IMR-90 (cell line): ENCODE results near the gene HSD17B3. TPM values are rescaled to one million over a fixed set of nuclear protein-coding genes. Genes with fewer than 3 reads are reported as not detected.

ENCODE experiments used
- microRNA-seq, 2 experiments: library from miRNA; stranded (forward) in 1 of 2; unstranded in 1 of 2; fragments of 10-50 nt in 1 of 2; fragments of <30 nt in 1 of 2; gene quantifications in 1 of 2; microRNA quantifications in 1 of 2; one replicate each; pipeline versions ENCODE3 to v1.1.0; 2013 to 2020; ENCODE audit not compliant: insufficient read depth in 1 of 2, insufficient read length in 1 of 2, unreplicated experiment in 1 of 2
- polyA plus RNA-seq, 3 experiments: library from polyadenylated mRNA; depleted of rRNA; stranded (reverse); fragments of >200 nt; gene quantifications; 2 replicates each; pipeline ENCODE4 v1.2.3, GENCODE V29; 2012; ENCODE audit warnings: low replicate concordance in 1 of 3
- small RNA-seq, 5 experiments: library from RNA; depleted of rRNA; stranded (forward); fragments of <200 nt; gene quantifications; one replicate each; pipeline ENCODE3, GENCODE V24; 2012
- total RNA-seq: library from RNA; depleted of rRNA; stranded (reverse); fragments of >200 nt; gene quantifications from 2 replicates; pipeline ENCODE4 v1.2.3, GENCODE V29; 2012; rRNA removed

Gene HSD17B3
- total and polyA plus RNA-seq, 2 of the 4 experiments (the other 2 are of a cell fraction), result 0.18 TPM; not detected in 1

Small RNAs within 50 kb of the gene (microRNA-seq; reads per million reads assigned to microRNA genes)
- not detected for gene RNU6-1160P (ENCODE audit: insufficient read depth, insufficient read length)

Small RNAs within 50 kb of the gene (small RNA-seq; reads per million reads assigned to genes)
- 0 reads per million in 5 experiments for gene RNU6-1160P

Other genes with a start within 250 kb of the HSD17B3 start
- gene SLC35D2, start 81.5 kb upstream of the HSD17B3 start, total RNA-seq, result 9.7 and 11.4 TPM in 2 replicates
- gene SLC35D2, start 81.5 kb upstream of the HSD17B3 start, polyA plus RNA-seq (2012; rRNA removed), result 10.0 and 11.8 TPM in 2 replicates
- gene ZNF367, start 116.2 kb upstream of the HSD17B3 start, total RNA-seq, result 2.7 and 4.7 TPM in 2 replicates
- gene ZNF367, start 116.2 kb upstream of the HSD17B3 start, polyA plus RNA-seq (2012; rRNA removed), result 1.0 and 1.1 TPM in 2 replicates
- 5.2 and 10.3 TPM in 2 replicates for gene HABP4, start 148.0 kb upstream of the HSD17B3 start, total RNA-seq
- gene HABP4, start 148.0 kb upstream of the HSD17B3 start, polyA plus RNA-seq (2012; rRNA removed), result 9.4 and 10.6 TPM in 2 replicates